Astrocyte (in vitro differentiated cells and primary cell): Measurements from ENCODE around the gene VWF.

ENCODE experiments used
- EZH2 ChIP-seq: IDR thresholded peaks from 2 replicates; pipeline ENCODE4 v1.6.1; 2012; ENCODE audit warnings: mild to moderate bottlenecking, low read length, inconsistent platforms; ENCODE audit not compliant: insufficient read depth
- TF ChIP-seq, protein P1 (sequence below): IDR thresholded peaks from 2 replicates; pipeline ENCODE4 v1.5.1; 2011; ENCODE audit warnings: low read depth, mild to moderate bottlenecking, inconsistent platforms, low read length, moderate library complexity; ENCODE audit not compliant: insufficient read depth

GRCh38 chr12:5907807-5908206 lies 216.7 kb downstream of the VWF start:
- TF ChIP-seq, protein P1, sequence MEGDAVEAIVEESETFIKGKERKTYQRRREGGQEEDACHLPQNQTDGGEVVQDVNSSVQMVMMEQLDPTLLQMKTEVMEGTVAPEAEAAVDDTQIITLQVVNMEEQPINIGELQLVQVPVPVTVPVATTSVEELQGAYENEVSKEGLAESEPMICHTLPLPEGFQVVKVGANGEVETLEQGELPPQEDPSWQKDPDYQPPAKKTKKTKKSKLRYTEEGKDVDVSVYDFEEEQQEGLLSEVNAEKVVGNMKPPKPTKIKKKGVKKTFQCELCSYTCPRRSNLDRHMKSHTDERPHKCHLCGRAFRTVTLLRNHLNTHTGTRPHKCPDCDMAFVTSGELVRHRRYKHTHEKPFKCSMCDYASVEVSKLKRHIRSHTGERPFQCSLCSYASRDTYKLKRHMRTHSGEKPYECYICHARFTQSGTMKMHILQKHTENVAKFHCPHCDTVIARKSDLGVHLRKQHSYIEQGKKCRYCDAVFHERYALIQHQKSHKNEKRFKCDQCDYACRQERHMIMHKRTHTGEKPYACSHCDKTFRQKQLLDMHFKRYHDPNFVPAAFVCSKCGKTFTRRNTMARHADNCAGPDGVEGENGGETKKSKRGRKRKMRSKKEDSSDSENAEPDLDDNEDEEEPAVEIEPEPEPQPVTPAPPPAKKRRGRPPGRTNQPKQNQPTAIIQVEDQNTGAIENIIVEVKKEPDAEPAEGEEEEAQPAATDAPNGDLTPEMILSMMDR: no peak
- no peak for TF ChIP-seq EZH2
